ENCODE measurements around the gene PPP6R3.
A peak's percentile ranks its signal among the peaks of the same experiment; 100 is the strongest.
"Not testable (repeated sequence)": the region's sequence is repeated elsewhere in the genome, so short reads cannot be mapped to it uniquely, and the experiment has no call there.

PPP6R3 gene

DNA sequence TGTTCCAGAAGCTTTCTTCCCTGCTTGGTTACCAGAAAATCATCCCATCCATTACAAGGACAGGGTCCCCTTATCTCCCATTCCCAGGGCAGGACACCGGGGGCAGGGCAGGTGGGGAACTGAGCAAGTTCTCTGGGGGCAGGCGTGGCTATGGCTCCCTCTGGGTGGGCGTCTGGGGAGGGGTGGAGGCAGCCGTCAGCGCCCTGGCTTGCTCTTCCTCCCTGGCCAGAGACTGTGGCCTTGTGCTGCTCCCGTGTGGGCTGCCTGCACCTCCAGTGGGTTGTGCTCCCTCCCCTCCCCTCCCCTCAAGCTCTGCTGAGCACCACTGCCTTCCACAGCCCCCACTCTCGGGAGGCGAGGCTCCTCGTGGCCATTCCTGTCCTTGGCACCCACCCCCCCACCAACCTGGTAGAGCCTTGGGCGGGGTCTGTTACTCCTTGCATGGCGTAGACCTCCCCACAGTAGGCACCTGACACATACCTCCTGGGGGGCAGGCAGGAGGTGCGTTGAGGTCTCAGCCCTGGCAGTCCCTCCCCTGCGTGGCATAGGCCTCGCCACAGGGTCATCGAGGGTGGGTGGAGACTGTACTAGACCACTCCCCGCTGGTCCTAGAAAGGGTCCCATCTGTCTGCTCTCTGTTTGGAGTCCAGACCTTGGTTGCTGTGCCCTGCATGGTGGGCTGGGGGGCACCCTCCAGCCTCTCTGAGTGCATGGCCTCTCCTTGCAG, 24.2 kb upstream of the PPP6R3 start:
- no peak for DNase-seq (ENCODE audit: low read depth)

DNA sequence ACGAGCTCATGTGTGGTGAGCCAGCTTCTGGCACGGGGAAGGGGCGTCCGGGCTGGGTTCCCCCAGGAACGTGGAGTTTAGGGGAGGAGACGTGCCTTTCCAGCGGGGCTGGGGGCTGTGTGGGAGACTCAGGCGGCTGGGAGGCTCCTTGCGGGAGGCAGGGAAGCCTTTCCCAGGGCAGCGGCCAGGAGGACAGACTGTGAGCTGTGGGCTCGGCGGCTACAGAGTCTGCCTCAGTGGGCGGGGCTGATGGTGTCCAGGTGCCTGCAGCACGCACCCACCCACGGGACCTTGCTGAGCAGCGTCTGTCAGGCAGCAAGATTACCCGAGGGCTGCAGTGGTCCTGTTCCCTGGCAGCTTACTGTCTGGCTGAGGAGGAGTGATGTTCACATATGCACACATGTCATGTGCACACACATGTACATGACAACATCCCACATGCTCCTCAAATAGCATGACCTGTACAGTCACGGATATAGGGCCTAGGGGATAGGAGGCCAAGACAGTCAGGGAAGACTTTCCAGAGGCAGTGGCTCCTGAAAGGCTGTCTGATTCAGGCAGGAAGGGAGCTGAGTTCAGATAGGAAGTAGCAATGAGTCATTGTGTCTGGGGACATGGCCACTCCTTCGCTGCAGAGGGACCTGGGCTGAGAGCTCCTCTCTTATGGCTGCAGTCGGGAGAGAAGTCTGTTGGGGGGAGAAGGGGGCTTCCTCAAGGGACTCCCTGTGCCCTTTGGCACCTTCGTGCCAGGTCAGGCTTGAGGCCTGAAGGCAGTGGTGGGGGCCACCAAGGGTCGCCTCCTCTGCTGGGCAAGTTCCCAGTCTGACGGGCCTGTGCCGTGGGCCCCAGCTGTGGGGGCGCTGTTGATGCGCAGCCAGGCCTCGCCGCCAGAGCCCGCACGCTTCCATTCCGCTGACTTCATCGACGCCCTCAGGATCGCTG, 23.3 kb upstream of the PPP6R3 start:
- no peak for DNase-seq (ENCODE audit: low read depth)

DNA sequence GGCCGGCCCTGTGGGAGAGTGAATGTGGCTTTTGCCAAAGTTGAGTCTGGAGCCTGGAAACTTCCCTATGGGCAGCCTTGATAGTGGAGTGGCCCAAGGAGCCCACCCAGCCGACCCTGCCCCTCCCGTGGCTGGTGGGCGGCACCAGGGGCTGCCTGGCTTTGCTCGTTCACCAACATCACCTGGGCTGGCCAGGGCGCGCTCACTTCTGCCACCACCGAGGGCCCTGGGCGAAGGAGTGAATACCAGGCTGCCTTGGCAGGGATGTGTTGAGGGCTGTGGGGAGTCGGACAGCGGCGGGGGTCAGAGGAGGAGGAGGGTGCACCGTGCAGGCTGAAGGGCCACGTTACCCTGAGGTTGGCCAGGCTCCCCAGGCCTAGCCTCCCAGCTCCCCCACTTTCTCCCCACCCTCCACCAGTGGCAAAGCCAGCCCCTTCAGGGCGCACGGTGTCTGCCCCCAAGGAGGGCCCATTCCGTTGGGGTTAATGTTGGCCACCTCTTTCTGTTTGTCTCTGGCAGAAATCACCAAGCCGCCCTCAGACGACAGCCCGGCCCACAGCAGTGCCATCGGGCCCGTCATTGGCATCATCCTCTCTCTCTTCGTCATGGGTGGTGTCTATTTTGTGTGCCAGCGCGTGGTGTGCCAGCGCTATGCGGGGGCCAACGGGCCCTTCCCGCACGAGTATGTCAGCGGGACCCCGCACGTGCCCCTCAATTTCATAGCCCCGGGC, 22.5 kb upstream of the PPP6R3 start:
- DNase-seq (ENCODE audit: low read depth), result no peak

DNA sequence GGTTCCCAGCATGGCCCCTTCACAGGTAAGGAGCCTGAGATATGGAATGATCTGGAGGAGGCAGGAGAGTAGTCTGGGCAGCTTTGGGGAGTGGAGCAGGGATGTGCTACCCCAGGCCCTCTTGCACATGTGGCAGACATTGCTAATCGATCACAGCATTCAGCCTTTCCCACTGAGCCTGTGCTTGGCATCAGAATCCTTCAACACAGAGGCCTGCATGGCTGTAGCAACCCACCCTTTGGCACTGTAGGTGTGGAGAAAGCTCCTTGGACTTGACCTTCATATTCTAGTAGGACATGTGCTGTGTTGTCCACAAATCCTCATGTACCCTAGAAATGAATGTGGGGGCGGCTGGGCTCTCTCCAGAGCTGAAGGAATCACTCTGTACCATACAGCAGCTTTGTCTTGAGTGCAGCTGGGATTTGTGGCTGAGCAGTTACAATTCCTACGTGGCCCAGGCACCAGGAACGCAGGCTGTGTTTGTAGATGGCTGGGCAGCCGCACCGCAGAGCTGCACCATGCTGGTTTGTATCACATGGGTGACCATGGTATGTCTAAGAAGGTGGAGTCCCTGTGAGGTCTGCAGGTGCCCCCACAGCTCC, 21.8 kb upstream of the PPP6R3 start:
- DNase-seq (ENCODE audit: low read depth), result no peak

DNA sequence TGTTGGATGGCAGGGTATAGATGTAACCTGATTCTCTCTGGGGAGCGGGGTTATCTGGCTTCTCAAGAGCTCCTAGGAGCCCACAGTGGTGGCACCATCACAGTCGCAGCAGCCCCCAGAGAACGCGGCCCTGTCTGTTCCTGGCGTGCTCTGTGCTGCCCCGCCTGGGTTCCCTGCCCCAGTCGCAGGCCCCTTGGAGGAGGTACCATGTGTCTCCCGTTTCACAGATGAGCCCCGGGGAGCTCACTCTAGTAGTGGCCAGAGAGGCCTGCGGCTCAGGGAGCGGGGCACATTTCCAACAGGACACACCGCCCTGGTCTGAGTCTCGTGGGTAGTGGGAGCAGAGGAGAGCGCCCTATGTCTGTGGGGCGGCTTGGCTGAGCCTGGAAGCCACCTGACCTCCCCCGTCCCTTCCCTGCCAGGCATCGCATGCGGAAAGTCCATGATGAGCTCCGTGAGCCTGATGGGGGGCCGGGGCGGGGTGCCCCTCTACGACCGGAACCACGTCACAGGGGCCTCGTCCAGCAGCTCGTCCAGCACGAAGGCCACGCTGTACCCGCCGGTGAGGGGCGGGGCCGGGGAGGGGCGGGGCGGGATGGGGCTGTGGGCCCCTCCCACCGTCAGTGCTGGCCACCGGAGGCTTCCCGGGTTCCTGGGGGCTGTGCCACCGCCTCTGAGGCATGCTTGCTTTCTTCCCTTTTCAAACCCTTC, 21.0 kb upstream of the PPP6R3 start:
- no peak for DNase-seq (ENCODE audit: low read depth)

DNA sequence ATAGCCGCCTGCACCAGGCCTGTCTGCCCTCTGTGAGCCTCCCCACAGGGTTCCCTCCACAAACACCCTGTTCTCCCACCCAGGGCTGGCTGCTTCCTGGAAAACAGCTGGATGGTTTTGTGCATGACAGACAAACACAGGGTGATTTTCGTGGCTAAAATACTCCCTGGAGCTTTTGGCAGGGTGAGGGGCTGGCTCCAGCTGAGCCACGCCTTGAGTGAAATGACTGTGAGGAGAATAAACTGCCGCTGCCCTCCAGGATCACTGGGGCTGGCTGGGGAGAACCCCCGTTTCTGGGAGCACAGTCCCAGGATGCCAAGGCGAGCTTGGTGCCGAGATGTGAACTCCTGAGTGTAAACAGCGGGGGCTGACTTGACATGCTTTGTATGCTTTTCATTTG, 20.3 kb upstream of the PPP6R3 start:
- DNase-seq (ENCODE audit: low read depth), result no peak

DNA sequence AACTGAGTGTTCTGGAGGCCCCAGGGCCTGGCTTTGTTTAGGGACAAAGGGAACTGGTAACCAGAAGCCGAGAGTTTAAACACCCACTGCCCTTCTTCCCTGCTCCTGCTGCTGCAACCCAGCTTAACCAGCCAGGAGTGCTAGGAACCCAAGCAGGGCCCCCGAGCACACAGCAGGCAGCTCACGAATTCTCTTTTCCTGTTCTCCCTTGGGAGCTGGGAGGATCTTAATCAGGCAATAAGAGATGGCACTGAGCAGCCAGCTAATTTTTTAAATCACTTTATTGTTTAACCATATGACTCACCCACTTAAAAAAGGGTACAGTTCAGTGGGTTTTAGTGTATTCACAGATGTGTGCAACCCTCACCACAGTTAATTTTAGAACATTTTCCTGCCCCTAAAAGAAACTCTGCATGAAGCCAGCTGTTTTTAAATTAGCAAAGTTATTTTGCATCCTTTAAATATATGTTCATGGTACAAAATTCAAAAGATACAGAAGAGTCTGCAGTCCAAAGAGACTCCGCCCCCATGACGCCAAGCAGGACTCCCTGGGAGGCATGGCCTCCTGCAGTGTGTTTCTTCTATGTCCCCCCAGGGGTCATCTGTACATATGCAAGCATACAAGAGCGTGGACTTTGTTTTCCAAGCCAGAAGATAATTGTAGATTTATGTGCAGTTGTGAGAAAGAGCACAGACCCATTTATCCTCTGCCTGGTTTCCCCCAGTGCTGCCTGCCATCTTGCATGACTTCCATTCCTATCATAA, 18.9 kb upstream of the PPP6R3 start:
- DNase-seq (ENCODE audit: low read depth), result no peak

DNA sequence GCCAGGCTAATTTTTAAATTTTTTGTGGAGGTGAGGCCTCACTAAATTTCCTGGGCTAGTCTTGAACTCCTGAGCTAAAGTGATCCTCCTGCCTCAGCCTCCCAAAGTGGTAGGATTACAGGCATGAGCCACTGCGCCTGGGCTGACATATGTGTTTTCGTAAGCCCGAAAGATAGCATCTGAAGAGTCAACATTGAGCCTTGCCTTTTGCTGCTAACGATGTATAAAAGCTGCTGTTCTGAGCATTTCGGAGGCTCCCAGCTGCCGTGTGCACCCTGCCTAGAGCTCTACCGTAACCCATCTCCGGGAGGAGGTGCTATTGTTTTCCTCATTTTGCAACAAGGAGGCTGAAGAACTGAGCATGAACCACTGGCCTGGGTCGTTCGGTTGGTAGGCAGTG, 18.1 kb upstream of the PPP6R3 start:
- no peak for DNase-seq (ENCODE audit: low read depth)

DNA sequence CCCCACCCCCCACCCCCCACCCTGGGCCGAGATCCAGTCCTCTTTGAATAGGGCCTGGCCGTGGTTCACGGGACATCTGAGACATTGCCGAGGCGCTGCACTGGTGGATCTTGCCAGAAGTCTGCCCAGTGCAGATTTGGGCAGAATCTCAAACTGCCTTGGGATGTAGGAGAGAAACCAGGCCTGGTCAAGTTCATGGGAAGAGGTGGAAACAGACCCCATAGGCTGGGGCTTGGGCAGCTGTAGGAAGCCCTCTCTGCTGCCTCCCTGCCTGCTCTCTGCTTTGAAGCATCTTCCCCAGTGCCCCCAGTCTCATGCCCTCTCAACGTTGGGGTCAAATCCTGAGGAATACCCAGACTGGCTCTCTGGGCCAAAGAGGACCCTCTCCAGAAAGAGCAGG, 16.0 kb upstream of the PPP6R3 start:
- DNase-seq (ENCODE audit: low read depth), result no peak

DNA sequence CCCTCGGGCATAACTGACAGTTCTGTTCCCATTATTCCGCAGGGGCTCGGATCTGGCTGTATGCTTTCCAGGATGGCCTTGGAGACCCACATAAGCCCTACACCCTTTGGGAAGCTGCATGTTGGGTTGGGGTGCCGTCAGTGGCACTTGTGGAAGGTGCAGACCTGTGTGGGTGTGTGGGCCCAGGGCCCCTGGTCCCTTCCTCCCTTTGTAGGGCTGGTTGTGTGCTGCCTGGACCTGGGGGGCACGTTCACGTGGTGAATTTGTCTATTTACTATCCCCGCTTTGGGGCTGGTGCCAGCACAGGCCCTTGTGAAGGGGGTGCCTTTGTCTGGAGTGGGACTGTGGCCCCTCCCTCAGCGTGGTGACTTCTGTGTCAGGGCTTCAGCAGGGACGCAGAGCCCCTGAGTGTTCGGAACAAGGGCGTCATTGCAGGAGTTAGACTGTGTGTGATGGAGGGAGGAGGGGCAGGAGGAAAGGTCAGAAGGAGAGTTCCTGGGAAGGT, 15.0 kb upstream of the PPP6R3 start:
- DNase-seq (ENCODE audit: low read depth), result no peak

DNA sequence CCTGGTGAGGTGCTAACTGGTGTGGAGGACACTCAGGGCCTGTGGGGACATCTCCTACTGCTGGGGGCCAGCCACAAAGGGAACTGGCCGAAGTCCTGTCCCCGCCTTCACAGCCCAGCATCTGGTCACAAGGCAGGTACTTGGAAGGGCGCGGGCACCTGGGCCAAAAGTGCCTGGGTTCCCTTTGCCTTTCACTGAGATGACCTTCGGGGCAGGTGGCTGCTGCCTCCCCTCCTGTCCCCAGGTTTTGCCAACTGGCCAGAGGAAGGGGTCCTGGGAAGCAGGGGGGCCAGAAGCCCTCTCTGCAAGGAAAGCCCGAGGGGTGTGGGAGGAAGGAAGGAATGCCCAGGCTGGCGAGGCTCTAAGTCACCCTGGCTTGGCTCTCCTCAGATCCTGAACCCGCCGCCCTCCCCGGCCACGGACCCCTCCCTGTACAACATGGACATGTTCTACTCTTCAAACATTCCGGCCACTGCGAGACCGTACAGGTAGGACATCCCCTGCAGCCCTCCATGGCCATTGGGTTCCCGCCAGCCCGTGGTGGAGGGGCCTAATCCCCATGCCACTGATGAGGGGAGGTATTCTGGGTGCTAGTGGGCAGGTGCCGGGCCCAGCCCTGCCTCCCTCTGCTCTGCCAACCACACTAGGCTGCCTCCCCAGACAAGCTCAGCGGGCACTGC, 14.4 kb upstream of the PPP6R3 start:
- DNase-seq (ENCODE audit: low read depth), result no peak

DNA sequence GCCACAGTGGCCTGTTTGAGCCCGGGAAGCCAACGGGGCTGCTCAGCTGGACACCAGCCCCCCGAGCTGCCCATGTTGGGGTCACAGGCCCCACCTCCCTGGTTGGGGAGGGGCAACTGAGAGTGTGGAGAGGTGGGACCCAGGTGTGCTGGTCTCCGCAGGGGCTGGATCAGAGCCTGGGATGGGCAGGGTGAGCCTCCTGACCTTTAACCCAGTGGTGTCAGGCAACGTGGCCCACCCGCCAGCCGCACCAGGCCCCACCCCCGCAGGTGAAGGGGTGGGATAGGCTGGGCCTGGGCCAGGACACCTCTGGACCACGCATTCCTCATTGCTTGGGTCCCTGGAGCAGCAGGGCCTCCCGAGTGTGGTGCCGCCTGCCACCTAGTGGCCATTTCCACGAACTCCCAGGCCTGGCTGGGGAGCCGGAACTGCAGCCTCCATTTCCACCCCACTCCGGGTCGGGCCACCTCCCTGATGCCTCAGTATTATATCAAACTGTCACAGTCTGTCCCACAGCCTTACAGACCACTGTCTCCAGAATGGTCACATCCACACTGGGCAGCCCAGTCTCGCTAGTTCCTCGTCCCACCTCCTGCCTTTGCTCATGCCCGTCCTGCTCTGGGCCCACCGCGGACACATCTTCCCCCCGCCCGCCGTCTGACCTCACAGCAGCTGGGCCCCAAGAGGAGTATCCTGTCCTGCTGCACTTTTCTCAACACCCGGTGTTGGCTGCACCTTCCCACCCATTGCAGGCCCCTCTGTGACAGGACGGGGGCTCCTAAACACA, 13.3 kb upstream of the PPP6R3 start:
- DNase-seq (ENCODE audit: low read depth), result peak; percentile 40

DNA sequence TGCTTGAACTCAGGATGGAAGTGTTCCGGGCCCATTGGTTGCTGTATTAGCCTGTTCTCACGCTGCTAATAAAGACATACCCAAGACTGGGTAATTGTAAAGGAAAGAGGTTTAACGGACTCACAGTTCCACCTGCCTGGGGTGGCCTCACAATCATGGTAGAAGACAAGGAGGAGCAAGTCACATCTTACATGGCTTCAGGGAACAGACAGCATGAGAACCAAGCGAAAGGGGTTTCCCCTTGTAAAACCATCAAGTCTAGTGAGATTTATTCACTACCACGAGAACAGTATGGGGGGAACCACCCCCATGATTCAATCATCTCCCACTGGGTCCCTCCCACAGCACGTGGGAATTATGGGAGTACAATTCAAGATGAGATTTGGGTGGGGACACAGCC, 12.6 kb upstream of the PPP6R3 start:
- DNase-seq (ENCODE audit: low read depth), result not testable (repeated sequence)

DNA sequence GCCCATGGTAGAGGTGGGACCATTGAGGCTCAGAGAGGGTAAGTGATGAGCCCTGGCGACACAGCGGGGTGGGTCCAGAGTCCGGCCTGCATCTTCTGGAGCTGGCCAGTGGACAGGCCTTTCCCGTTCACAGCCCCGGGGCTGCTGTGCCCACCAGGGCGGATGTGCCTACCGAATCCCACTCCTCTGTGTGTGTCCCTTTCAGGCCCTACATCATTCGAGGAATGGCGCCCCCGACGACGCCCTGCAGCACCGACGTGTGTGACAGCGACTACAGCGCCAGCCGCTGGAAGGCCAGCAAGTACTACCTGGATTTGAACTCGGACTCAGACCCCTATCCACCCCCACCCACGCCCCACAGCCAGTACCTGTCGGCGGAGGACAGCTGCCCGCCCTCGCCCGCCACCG, 11.9 kb upstream of the PPP6R3 start:
- DNase-seq (ENCODE audit: low read depth), result no peak

DNA sequence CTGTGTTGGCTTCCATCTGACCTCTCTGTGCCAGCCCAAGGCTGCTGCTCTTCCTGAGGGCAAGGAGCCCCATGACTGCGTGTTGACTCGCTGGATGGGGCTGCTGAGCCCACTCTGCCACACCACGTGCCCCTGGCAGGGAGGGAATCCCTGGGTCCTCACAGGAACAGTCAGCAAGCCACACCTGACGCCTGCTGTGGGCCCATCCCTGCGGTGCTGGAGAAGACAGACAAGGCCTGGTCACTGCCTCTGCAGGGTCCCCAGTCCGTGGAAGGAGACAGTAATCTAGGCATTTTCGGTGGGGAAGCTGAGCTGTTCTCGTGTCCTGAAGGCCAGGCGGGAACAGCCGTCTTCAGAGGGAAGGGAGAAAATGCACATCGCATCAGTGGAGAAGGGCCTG, 10.6 kb upstream of the PPP6R3 start:
- DNase-seq (ENCODE audit: low read depth), result no peak

DNA sequence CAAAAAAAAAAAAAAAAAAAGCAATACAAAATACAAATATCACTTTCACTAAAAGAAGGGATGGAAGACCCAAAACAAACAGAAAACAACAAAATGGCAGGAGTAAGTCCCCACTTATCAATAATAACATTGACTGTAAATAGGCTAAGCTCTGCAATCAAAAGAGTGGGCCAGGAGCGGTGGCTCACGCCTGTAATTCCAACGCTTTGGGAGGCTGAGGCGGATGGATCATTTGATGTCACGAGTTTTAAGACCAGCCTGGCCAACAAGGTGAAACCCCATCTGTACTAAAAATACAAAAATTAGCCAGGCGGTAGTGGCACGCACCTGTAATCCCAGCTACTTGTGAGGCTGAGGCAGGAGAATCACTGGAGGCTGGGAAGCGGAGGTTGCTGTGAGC, 9.8 kb upstream of the PPP6R3 start:
- DNase-seq (ENCODE audit: low read depth), result no peak

DNA sequence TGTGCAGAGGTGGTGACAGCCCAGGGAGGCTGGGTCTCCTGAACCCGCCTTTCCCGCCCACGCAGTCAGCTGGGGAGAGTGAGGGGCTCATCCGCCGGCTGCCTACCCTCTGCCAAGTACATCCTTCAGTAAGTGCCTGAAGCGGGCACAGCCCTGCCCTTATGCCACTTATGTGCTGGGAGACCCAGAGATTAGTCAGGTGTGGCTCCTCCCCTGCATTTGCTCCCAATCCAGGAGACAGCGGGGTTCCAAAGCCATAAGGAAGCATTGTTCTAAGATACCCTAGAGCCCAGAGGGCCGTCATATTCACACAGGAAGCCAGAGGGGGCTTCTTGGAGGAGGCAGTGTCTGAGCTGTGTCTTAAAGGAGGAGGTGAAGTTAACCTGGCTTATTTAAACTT, 5.8 kb upstream of the PPP6R3 start:
- no peak for DNase-seq (ENCODE audit: low read depth)

DNA sequence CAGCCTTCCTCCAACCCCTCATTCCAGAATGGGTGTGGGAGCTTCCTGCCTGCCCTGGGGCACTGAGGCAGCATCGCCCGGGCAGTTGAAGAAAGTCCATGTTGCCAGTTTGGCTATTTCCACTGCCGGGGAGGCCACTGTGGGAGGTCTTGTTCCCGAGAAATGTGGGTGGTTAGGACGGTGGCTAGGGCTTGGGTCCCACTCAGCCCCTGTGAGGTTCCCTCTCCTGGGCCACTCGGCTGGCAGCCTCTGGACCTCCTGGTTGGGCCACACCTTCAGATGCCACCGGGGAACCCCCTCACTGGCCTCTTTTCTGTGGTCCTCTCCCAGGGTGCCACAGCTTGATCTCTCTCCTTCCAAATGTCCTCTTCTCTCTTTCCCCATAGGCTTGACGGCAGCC, 5.1 kb upstream of the PPP6R3 start:
- no peak for DNase-seq (ENCODE audit: low read depth)

DNA sequence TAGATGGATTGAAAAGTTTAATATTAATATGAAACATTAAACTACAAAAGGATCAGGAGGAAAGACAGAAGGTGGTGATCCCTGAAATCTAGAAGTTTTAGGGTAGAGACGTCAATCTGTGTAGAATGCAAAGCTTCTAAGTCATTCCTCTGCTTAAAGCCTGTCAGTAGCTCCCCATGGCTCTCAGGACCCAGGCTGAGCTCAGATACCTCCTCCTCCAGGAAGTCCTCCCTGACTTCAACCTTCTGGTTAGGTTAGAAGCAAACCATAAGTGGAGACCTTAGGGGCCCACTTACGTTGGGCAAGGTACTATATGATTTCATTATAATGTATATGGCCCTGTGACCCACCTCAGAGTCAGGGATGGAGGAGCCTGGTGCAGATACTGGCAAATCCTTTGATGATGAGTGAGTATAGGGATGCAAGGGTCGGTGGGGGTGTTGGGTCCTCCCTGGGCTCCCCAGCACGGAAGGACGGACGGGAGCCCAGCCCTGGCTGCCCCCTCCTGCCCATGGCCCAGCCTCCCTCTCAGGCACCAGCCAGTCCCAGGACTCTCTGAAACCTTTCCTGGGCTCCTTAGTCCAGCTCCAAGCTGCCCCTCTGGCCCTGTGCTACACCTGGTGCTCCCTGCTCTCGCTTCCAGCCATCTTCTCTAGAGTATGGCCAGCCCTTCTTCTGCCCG, 3.2 kb upstream of the PPP6R3 start:
- DNase-seq (ENCODE audit: low read depth), result no peak
